MM.1S (cell line): ENCODE data around the gene HRG.
"Not testable (repeated sequence)": the region's sequence is repeated elsewhere in the genome, so short reads cannot be mapped to it uniquely, and the experiment has no call there.

Experiments used
- DNase-seq: peaks from one replicate; pipeline ENCODE4 v3.0.0-alpha.2; 2015
- H2AFZ ChIP-seq: fragments of 300-600 bp; sonication (generic); 2 replicates; pipeline ENCODE4 v1.6.0; 2016; ENCODE audit warnings: antibody characterized with exemption, low read length
- H3F3A ChIP-seq: fragments of 300-600 bp; sonication (generic); 2 replicates; pipeline ENCODE4 v1.6.1; 2016; ENCODE audit warnings: mild to moderate bottlenecking, antibody characterized with exemption, low read length, moderate library complexity, mixed read lengths; ENCODE audit not compliant: insufficient read depth
- H3K27ac ChIP-seq: fragments of 300-600 bp; sonication (generic); 2 replicates; pipeline ENCODE4 v1.5.1; 2016; ENCODE audit warnings: mild to moderate bottlenecking, low read length
- H3K27me3 ChIP-seq: fragments of 300-600 bp; sonication (generic); replicated peaks from 2 replicates; pipeline ENCODE4 v1.6.0; 2016; ENCODE audit warnings: low read length; ENCODE audit not compliant: insufficient read depth
- H3K36me3 ChIP-seq: fragments of 300-600 bp; sonication (generic); replicated peaks from 2 replicates; pipeline ENCODE4 v1.6.1; 2016; ENCODE audit warnings: mild to moderate bottlenecking, low read length, mixed read lengths; ENCODE audit not compliant: insufficient read depth
- H3K4me1 ChIP-seq: fragments of 300-600 bp; sonication (generic); 2 replicates; pipeline ENCODE4 v1.6.1; 2016; ENCODE audit warnings: low read length, mixed read lengths
- H3K4me2 ChIP-seq: fragments of 300-600 bp; sonication (generic); 2 replicates; pipeline ENCODE4 v1.6.0; 2016; ENCODE audit warnings: low read depth, low read length
- H3K4me3 ChIP-seq: fragments of 300-600 bp; sonication (generic); 2 replicates; pipeline ENCODE4 v1.5.1; 2016; ENCODE audit warnings: low read length, mixed read lengths
- H3K79me2 ChIP-seq: fragments of 300-600 bp; sonication (generic); 2 replicates; pipeline ENCODE4 v1.6.1; 2016; ENCODE audit warnings: mixed run types, low read length, mixed read lengths
- H3K9ac ChIP-seq: fragments of 300-600 bp; sonication (generic); 2 replicates; pipeline ENCODE4 v1.6.1; 2016; ENCODE audit warnings: low read length, mixed read lengths
- H3K9me2 ChIP-seq: fragments of 300-600 bp; sonication (generic); replicated peaks from 2 replicates; pipeline ENCODE4 v1.6.1; 2016; ENCODE audit warnings: mild to moderate bottlenecking, low read length, mixed read lengths; ENCODE audit not compliant: insufficient read depth
- H3K9me3 ChIP-seq: fragments of 300-600 bp; sonication (generic); replicated peaks from 2 replicates; pipeline ENCODE4 v1.6.1; 2016; ENCODE audit warnings: mild to moderate bottlenecking, low read length, mixed read lengths; ENCODE audit not compliant: insufficient read depth
- H4K20me1 ChIP-seq: fragments of 300-600 bp; sonication (generic); 2 replicates; pipeline ENCODE4 v1.6.1; 2016; ENCODE audit warnings: mild to moderate bottlenecking, low read length, moderate library complexity, mixed read lengths; ENCODE audit not compliant: insufficient read depth
- CTCF ChIP-seq: fragments of 300-600 bp; sonication (generic); IDR thresholded peaks from 2 replicates; pipeline ENCODE4 v1.5.1; 2016; ENCODE audit warnings: antibody characterized with exemption, low read length, mixed read lengths
- EZH2 ChIP-seq: fragments of 300-600 bp; sonication (generic); optimal IDR thresholded peaks from 2 replicates; pipeline ENCODE3; 2017; ENCODE audit warnings: low read depth, mild to moderate bottlenecking, antibody characterized with exemption, low read length, mixed read lengths
- EZH2phosphoT487 ChIP-seq: fragments of 300-600 bp; sonication (generic); IDR thresholded peaks from 2 replicates; pipeline ENCODE4 v1.6.1; 2018; ENCODE audit warnings: antibody characterized with exemption, low read length

Gene HRG

GRCh38 chr3:186628756-186629155 is 37.1 kb upstream of the HRG start:
- no peak for DNase-seq
- Histone ChIP-seq H3K27ac (no peak overlapping the region), H4K20me1 (no peaks in the 10 kb centered on the region), H3K4me3 (no peak overlapping the region), H3K9ac (no peak overlapping the region), H3K4me2 (no peak overlapping the region), H3K79me2 (no peaks in the 10 kb centered on the region), H3K9me3 (no peaks in the 10 kb centered on the region), H3K9me2 (no peaks in the 10 kb centered on the region), H3K4me1 (no peaks in the 10 kb centered on the region), H3F3A (no peaks in the 10 kb centered on the region), H3K27me3 (no peaks in the 10 kb centered on the region), H2AFZ (no peak overlapping the region), H3K36me3 (no peaks in the 10 kb centered on the region)
- TF ChIP-seq EZH2, result no peak
- no peak for TF ChIP-seq CTCF
- no peak for TF ChIP-seq EZH2phosphoT487

GRCh38 chr3:186630950-186631641 is 34.7 kb upstream of the HRG start:
- Histone ChIP-seq H3F3A (no peaks in the 10 kb centered on the region), H3K79me2 (no peaks in the 10 kb centered on the region), H3K4me1 (no peaks in the 10 kb centered on the region), H2AFZ (no peak overlapping the region), H4K20me1 (no peaks in the 10 kb centered on the region), H3K9ac (no peak overlapping the region), H3K9me2 (no peaks in the 10 kb centered on the region), H3K27me3 (no peaks in the 10 kb centered on the region), H3K4me2 (no peak overlapping the region), H3K4me3 (no peak overlapping the region), H3K27ac (no peak overlapping the region), H3K9me3 (no peaks in the 10 kb centered on the region), H3K36me3 (no peaks in the 10 kb centered on the region)
- TF ChIP-seq EZH2 (no peak), CTCF (no peak), EZH2phosphoT487 (no peak)
- no peak for DNase-seq

- H3K9me3 ChIP-seq, result no peaks in the 10 kb centered on the region
- TF ChIP-seq CTCF (no peak), EZH2phosphoT487 (no peak), EZH2 (no peak)
- H3K27ac ChIP-seq, result no peak overlapping the region
- H3K9ac ChIP-seq, result no peak overlapping the region
- no peak overlapping the region for H3K4me2 ChIP-seq
- no peaks in the 10 kb centered on the region for H3K27me3 ChIP-seq
- H3K36me3 ChIP-seq, result no peaks in the 10 kb centered on the region
- no peak for DNase-seq
- H3K4me3 ChIP-seq, result no peak overlapping the region
- no peaks in the 10 kb centered on the region for H4K20me1 ChIP-seq
- H3K9me2 ChIP-seq, result no peaks in the 10 kb centered on the region
- H3F3A ChIP-seq, result no peaks in the 10 kb centered on the region
- H3K4me1 ChIP-seq, result no peaks in the 10 kb centered on the region
- no peak overlapping the region for H2AFZ ChIP-seq
- no peaks in the 10 kb centered on the region for H3K79me2 ChIP-seq
Observed at GRCh38 chr3:186633481-186633880, 32.3 kb upstream of the HRG start.

GRCh38 chr3:186634207-186634606 is 31.6 kb upstream of the HRG start:
- not testable (repeated sequence) for H3K36me3 ChIP-seq, H3K9me3 ChIP-seq, H4K20me1 ChIP-seq, H3K4me1 ChIP-seq, H2AFZ ChIP-seq, H3K27ac ChIP-seq, H3K4me3 ChIP-seq, DNase-seq, H3K79me2 ChIP-seq, H3K9ac ChIP-seq, H3K27me3 ChIP-seq, H3F3A ChIP-seq, H3K4me2 ChIP-seq, H3K9me2 ChIP-seq
